Gastrocnemius medialis (tissue), 4 donors: ENCODE data around the gene GJC3. TPM values are rescaled to one million over a fixed set of nuclear protein-coding genes. Genes with fewer than 3 reads are reported as not detected.

ENCODE experiments used
- ATAC-seq, 2 donors: fragments of 150-250 bp; one replicate each; pipeline ENCODE4 v1.9.1; 2016
- DNase-seq, 2 donors: peaks; one replicate each; pipeline ENCODE4 v3.0.0-alpha.2; 2019
- H3K27ac ChIP-seq, 4 donors: fragments of 200-600 bp; sonication (generic); 1 replicate in 1 of 4; 2 replicates in 3 of 4; pipeline ENCODE4 v1.5.1; 2016 to 2018; ENCODE audit warnings: mild to moderate bottlenecking in 2 of 4, moderate library complexity in 1 of 4
- H3K27me3 ChIP-seq, 3 donors: fragments of 200-600 bp; sonication (generic) in 2 of 3; 1 replicate in 1 of 3; 2 replicates in 2 of 3; pipeline versions ENCODE4 v1.5.1 to v1.6.0; 2016 to 2019; ENCODE audit warnings: mild to moderate bottlenecking in 1 of 3, moderate library complexity in 1 of 3
- H3K36me3 ChIP-seq, 2 donors: fragments of 200-600 bp; sonication (generic) in 1 of 2; one replicate each; pipeline ENCODE4 v1.5.1; 2017 to 2018
- H3K4me1 ChIP-seq, 2 donors: fragments of 200-600 bp; sonication (generic) in 1 of 2; one replicate each; pipeline ENCODE4 v1.5.1; 2016 to 2017; ENCODE audit warnings: mild to moderate bottlenecking in 2 of 2
- H3K4me3 ChIP-seq, 4 donors: fragments of 200-600 bp; sonication (generic) in 3 of 4; 1 replicate in 1 of 4; 2 replicates in 3 of 4; pipeline ENCODE4 v1.5.1; 2016 to 2019; ENCODE audit warnings: mild to moderate bottlenecking in 2 of 4
- H3K9me3 ChIP-seq, 3 donors: fragments of 200-600 bp; sonication (generic) in 2 of 3; 1 replicate in 1 of 3; 2 replicates in 2 of 3; pipeline ENCODE4 v1.5.1; 2016 to 2019
- POLR2A ChIP-seq, 2 donors: fragments of 450-650 bp; IDR thresholded peaks; one replicate each; pipeline ENCODE4 v1.6.1; 2017; ENCODE audit warnings: antibody characterized with exemption in 2 of 2, mild to moderate bottlenecking in 2 of 2, moderate library complexity in 2 of 2
- in situ Hi-C, 4 donors: fragments of 200-750 bp; cut with MboI; loops; one replicate each; pipeline versions ENCODE4 v1.15.0 to v1.8.0; 2017; ENCODE audit warnings: low sequenced_read_pairs in 4 of 4
- intact Hi-C: fragments of 100-400 bp; cut with DNase I; formaldehyde crosslinking; loops from one replicate; pipeline ENCODE4 v1.15.1; 2023; ENCODE audit warnings: low total_unique reads
- total RNA-seq, 4 donors: library from RNA; depleted of rRNA; stranded (reverse); fragments of >200 nt; gene quantifications; one replicate each; pipeline versions ENCODE4 v1.1.0 to v1.2.3, GENCODE V29; 2016
- TF ChIP-seq, protein P1 (sequence below), 5 experiments: fragments of 450-650 bp in 3 of 5; fragments of 200-600 bp in 2 of 5; sonication (generic) in 2 of 5; IDR thresholded peaks in 4 of 5; conservative IDR thresholded peaks in 1 of 5; 1 replicate in 4 of 5; 2 replicates in 1 of 5; pipeline ENCODE4 v1.5.1; 2016 to 2019; ENCODE audit warnings: antibody characterized with exemption in 5 of 5, mild to moderate bottlenecking in 3 of 5, moderate library complexity in 3 of 5

GJC3 gene
- total RNA-seq, 4 donors from 2014 or later = not detected

DNA sequence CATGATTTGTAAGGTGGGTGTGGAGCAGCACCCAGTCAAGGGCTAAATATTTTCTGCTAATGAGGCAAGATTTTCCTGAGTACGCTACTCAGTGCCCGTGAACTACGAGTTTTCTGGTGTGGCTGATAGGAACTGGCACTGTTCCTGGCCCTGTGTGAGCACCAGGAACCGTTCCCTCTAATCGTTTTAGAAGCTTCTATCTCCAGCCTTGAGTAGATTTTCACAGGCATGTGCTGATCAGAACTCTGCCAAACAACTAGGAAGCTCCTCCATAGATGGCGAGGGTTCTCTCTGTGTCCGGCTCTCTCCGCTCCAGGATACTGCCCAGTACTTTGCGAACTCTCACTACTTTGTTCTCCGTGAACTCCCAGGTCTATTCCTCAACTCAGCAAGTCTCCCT lies 27.8 kb downstream of the GJC3 start:
- Histone ChIP-seq H3K36me3 (peaks cover 5 to 67% of the 10 kb centered on the region in 2 donors), H3K27ac (no peak overlapping the region), H3K4me3 (no peak overlapping the region), H3K4me1 (no peaks in the 10 kb centered on the region), H3K27me3 (no peaks in the 10 kb centered on the region), H3K9me3 (no peaks in the 10 kb centered on the region)
- no peak for ATAC-seq
- TF ChIP-seq, protein P1, sequence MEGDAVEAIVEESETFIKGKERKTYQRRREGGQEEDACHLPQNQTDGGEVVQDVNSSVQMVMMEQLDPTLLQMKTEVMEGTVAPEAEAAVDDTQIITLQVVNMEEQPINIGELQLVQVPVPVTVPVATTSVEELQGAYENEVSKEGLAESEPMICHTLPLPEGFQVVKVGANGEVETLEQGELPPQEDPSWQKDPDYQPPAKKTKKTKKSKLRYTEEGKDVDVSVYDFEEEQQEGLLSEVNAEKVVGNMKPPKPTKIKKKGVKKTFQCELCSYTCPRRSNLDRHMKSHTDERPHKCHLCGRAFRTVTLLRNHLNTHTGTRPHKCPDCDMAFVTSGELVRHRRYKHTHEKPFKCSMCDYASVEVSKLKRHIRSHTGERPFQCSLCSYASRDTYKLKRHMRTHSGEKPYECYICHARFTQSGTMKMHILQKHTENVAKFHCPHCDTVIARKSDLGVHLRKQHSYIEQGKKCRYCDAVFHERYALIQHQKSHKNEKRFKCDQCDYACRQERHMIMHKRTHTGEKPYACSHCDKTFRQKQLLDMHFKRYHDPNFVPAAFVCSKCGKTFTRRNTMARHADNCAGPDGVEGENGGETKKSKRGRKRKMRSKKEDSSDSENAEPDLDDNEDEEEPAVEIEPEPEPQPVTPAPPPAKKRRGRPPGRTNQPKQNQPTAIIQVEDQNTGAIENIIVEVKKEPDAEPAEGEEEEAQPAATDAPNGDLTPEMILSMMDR (IDR thresholded peaks at IDR 0.05 in 4 of 5, conservative IDR thresholded peaks at IDR 0.05 in 1 of 5) = no peak
- no peak for TF ChIP-seq POLR2A (IDR thresholded peaks at IDR 0.05)
- intact Hi-C loops = no loop called here
- in situ Hi-C loops = no loop called here
- no peak for DNase-seq

DNA sequence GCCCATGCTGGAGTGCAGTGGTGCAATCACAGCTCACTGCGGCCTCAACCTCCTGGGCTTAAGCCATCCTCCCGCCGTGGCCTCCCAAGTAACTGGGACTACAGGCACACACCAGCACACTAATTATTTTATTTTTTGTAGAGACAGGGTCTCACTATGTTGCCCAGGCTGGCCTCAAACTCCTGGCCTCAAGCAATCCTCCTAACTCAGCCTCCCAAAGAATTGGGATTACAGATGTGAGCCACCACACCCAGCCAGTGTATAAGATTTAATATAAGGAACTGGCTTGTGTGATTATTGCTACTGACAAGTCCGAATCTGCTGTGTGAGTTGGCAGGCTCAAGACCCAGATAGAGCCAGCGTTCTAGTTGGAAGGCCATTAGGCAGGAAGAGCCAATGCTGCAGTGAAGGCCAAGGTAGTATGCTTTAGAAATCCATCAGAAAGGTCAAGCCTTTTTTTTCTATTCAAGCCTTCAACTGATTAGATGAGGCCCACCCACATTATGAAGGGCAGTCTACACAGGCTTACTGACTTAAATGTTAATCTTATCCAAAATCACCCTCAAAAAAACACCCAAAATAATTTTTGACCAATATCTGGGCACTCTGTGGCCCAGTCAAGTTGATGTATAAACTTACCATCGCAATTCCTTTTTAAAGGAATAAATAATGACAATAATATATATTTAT lies 29.4 kb downstream of the GJC3 start:
- H3K27me3 ChIP-seq = no peaks in the 10 kb centered on the region
- ATAC-seq (no peak), DNase-seq (no peak)
- TF ChIP-seq POLR2A (IDR thresholded peaks at IDR 0.05) = no peak
- TF ChIP-seq, protein P1 (IDR thresholded peaks at IDR 0.05 in 4 of 5, conservative IDR thresholded peaks at IDR 0.05 in 1 of 5) = no peak
- no peak overlapping the region for H3K27ac ChIP-seq
- H3K36me3 ChIP-seq = peaks cover 5 to 51% of the 10 kb centered on the region in 2 donors
- H3K4me3 ChIP-seq = no peak overlapping the region
- H3K4me1 ChIP-seq = no peaks in the 10 kb centered on the region
- intact Hi-C loops = no loop called here
- H3K9me3 ChIP-seq = no peaks in the 10 kb centered on the region
- in situ Hi-C loops = no loop called here

DNA sequence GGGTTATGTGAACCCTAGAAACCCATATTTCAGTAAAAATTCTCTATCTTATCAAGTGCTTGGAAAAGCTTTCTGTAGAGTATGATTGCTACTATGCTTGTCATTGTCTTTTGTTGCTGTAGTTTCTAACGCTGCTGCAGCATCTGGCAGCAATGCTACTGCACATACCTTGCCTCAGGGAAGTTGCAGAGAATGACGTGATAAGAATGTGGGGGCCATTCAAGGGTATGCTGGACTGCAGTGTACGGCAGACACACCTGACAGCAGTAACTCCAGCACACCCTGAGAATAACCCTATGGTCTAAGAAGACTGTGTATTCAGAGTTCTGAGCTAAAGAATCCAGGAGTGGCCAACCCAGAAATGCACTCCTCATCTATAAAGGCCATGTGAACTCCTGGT lies 30.6 kb downstream of the GJC3 start:
- peaks cover 5 to 41% of the 10 kb centered on the region in 2 donors for H3K36me3 ChIP-seq
- intact Hi-C loops (no loop called here), in situ Hi-C loops (no loop called here)
- H3K4me3 ChIP-seq = no peak overlapping the region
- H3K4me1 ChIP-seq = no peaks in the 10 kb centered on the region
- DNase-seq (no peak), ATAC-seq (no peak)
- no peaks in the 10 kb centered on the region for H3K27me3 ChIP-seq
- H3K9me3 ChIP-seq = no peaks in the 10 kb centered on the region
- no peak overlapping the region for H3K27ac ChIP-seq
- TF ChIP-seq POLR2A (IDR thresholded peaks at IDR 0.05) = no peak
- TF ChIP-seq, protein P1 (IDR thresholded peaks at IDR 0.05 in 4 of 5, conservative IDR thresholded peaks at IDR 0.05 in 1 of 5) = no peak

DNA sequence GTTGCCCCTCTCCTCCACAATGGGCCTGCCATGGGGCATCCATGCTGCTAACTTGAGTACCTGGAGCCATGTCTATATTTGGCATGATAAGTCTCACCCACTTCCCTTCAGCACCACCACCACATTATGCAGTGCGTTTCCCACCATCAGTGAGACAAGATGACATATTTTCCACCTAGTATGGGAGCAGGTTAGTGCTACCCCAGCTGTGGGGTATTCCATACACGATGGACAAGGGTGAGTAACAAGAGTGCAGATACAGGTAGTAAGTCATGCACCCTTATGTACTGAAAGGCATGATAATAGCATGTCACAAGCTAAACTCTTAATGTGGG lies 31.4 kb downstream of the GJC3 start:
- TF ChIP-seq POLR2A (IDR thresholded peaks at IDR 0.05) = no peak
- TF ChIP-seq, protein P1 (IDR thresholded peaks at IDR 0.05 in 4 of 5, conservative IDR thresholded peaks at IDR 0.05 in 1 of 5) = no peak
- Histone ChIP-seq H3K36me3 (peaks cover 5 to 33% of the 10 kb centered on the region in 2 donors), H3K9me3 (no peaks in the 10 kb centered on the region), H3K4me3 (no peak overlapping the region), H3K27me3 (no peaks in the 10 kb centered on the region), H3K27ac (no peak overlapping the region), H3K4me1 (no peaks in the 10 kb centered on the region)
- ATAC-seq (no peak), DNase-seq (no peak)
- in situ Hi-C loops = no loop called here
- intact Hi-C loops = no loop called here
